Subcutaneous adipose tissue (tissue), 4 donors: Measurements from ENCODE around the gene CYP3A4. TPM values are rescaled to one million over a fixed set of nuclear protein-coding genes. Genes with fewer than 3 reads are reported as not detected.

Source experiments
- total RNA-seq, 4 donors: library from RNA; depleted of rRNA; stranded (reverse); fragments of >200 nt; gene quantifications; one replicate each; pipeline ENCODE4 v1.1.0, GENCODE V29; 2016
- TF ChIP-seq, protein P1 (sequence below): fragments of 450-650 bp; IDR thresholded peaks from one replicate; pipeline ENCODE4 v1.5.1; 2016; ENCODE audit warnings: low read depth, mild to moderate bottlenecking, control low read depth, antibody characterized with exemption, moderate library complexity

CYP3A4 gene
- total RNA-seq, 4 donors from 2014 or later = 0.34 to 1.3 TPM; not detected in 2

DNA sequence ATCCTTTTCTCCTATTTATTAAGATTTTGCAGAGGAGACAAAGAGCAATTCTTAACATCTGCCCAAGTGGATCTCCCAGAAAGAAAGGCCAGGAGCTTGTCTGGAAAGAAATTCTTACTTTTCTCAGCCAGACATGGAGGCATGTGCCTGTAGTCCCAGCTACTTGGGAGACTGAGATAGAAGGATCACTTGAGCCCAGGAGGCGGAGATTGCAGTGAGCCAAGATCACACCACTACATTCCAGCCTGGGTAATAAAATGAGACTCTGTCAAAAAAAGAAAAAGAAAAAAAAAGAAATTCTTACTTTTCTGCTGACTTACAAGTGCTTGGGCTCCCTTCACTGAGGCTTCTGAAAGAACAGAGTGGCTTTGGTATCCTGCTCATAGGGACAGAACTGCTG is 41.5 kb upstream of the CYP3A4 start:
- TF ChIP-seq, protein P1, sequence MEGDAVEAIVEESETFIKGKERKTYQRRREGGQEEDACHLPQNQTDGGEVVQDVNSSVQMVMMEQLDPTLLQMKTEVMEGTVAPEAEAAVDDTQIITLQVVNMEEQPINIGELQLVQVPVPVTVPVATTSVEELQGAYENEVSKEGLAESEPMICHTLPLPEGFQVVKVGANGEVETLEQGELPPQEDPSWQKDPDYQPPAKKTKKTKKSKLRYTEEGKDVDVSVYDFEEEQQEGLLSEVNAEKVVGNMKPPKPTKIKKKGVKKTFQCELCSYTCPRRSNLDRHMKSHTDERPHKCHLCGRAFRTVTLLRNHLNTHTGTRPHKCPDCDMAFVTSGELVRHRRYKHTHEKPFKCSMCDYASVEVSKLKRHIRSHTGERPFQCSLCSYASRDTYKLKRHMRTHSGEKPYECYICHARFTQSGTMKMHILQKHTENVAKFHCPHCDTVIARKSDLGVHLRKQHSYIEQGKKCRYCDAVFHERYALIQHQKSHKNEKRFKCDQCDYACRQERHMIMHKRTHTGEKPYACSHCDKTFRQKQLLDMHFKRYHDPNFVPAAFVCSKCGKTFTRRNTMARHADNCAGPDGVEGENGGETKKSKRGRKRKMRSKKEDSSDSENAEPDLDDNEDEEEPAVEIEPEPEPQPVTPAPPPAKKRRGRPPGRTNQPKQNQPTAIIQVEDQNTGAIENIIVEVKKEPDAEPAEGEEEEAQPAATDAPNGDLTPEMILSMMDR = no peak

DNA sequence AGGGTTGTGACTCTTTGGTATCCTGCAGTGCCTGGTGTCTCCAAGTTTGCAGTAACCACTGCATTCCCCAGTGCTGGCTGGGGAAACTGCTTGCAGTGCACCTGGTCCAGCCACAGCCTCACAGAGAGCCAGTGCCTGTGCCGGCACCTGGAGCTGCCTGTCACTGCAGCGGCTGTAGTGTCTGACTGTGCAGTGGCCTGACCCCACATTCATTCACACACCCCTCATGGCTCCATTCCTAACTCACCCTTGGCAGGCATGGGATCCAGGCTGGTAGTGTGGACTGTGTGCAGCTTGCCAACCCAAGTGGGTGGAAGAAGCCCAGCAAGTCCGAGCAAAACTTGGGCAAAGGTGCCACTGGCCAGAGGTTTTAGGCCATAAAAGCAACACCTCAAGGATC is 40.1 kb upstream of the CYP3A4 start:
- TF ChIP-seq, protein P1 = no peak

DNA sequence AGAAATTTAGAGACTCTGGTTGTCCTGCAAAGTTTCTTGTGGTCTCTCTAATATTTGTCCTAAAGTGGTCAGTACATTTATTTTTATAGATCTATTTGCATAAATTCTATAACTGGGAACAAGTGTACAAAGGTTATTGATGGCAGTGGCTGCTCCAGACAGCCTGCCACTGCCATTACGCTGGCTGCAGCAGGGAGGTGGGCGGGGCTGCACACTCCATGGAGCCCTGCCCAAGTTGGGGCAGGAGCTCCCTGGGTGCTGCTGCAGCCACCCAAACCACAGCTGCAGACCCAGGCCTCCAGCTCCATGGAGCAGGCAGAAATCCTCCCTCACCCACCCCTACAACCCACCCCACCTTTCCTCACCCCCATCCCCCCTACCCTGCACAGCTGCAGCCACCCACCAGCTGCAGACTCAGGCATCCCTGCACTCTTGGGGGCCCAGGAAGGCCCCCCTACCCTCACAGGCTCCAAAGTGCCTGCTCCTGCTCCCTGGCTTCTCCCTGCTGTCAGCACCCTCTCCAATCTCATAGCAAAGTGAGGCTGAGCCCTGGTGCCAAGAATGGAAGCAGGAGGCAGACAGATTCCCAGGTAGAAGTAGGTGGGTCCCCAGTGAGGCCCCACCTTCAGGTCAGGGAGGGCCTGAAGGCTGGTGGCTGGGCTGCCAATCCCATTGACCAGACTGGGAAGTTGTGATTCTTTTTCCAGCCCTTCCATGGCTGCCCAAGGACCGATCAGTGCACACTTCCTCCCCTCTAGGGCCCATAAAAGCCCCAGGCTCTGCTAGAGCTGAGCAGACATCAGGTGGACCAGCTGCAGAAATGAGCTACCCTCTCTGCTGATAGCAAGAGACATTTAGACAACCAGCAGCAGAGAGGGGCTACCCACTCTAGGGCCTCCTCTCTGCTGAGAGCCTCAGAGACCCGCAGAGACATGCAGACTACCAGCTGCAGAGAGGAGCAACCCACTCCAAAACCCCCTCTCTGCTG is 39.0 kb upstream of the CYP3A4 start:
- TF ChIP-seq, protein P1 = no peak

DNA sequence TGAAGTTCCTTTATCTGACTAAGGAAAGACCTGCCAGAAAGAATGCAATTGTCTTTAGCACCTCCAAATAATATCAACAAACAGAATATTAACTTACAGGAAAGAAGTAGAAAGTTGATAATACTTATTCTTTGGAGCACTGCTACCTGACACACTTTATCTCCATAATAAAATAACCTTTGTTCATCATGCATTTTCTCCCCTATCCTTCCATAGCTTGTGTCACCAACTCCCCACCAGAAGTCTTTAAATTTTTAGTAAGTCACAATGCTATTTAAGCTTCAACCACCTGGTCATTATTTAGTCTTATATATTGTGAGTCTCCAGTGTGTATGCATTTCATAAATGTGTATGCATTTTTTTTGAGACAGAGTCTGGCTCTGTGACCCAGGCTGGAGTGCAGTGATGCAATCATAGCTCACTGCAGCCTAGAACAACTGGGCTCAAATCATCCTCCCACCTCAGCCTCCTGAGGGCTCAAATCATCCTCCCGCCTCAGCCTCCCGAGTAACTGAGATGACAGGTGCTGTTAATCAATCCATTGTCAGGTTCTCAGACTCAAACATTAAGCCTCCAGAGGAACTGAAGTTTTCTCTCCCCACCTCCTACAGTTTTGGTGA is 36.5 kb upstream of the CYP3A4 start:
- TF ChIP-seq, protein P1 = no peak

DNA sequence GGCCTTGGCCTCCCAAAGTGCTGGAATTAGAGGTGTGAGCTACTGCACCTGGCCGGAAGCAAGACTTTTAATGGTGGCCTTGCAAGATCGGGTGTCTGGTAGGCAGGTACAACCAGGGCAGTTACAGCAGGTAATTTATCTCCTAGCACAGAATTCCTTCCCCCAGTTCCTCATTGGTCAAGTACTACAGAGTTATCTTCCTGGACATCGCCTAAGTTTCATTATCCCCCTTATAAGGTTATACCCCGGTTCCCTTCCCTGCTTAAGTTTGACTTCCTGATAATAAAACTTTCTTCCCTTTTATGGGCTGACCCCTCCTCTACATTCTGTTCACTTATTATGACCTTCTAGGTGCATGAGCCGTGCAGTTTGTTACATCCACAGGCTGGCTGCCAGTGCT is 24.8 kb upstream of the CYP3A4 start:
- TF ChIP-seq, protein P1 = no peak

DNA sequence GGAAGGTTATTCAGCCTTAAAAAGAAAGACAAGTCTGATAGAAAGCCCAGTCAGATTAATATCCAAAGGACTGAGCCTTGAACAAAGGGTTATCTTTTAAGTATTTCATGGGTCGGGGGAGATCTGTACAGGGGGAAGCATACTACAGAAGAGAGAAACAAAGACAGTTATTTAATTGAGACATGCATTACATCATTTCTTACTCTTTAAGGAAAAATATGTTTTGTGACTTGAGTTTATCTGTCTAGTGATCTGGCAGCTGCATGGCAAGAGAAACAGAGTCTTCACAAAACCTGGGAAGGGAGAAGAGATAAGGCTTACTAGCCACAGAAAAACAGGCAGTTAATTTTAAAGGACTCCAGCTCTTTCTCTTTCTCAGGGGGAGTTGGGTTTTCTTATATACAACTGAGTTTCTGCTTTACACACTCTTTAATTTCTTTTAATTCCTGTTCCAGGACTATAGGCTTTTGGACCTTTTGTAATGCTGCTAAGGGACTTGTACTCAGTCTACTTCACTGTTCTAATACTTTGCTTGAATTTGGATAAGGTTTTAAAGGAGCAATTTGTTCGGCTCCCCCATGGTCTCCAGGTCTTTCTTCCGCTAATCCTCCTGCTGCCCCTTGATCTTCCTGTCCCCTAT is 23.0 kb upstream of the CYP3A4 start:
- TF ChIP-seq, protein P1 = no peak

DNA sequence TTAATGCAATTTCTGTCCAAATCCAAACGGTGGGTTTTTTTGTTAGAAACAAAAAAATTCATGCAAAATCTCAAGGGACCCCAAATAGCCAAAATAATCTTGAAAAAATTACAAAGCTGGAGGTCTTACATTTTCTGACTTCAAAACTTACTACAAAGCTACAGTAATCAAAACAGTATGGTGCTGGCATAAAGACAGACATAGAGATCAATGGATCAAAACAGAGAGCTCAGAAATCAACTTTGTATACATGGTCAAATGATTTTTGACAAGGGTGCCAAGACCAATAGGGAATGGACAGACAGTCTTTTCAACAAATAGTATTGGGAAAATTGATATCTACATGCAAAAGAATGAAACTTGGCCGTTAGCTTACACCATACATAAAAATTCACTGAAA is 21.7 kb upstream of the CYP3A4 start:
- TF ChIP-seq, protein P1 = no peak
